Uterine smooth muscle cell (primary cell): ENCODE data around the gene B3GALT6. TPM values are rescaled to one million over a fixed set of nuclear protein-coding genes. Genes with fewer than 3 reads are reported as not detected.

Experiments
- total RNA-seq: library from RNA; depleted of rRNA; stranded (reverse); fragments of >200 nt; gene quantifications from 2 replicates; pipeline ENCODE4 v1.2.3, GENCODE V29; 2014

B3GALT6 gene
- total RNA-seq, result 32.0 and 35.1 TPM in 2 replicates

GRCh38 chr1:1232208-1232795 lies at the start of gene B3GALT6:
B3GALT6 (plus strand) TSS chr1:1232237; CDS start chr1:1232279, 42 bp downstream.

GRCh38 chr1:1206376-1206965 lies 25.6 kb upstream of the B3GALT6 start, which contains the start of gene TNFRSF18:
TNFRSF18 (minus strand) TSS chr1:1206592; CDS start chr1:1206571, 21 bp downstream.

GRCh38 chr1:1213345-1214265 lies 18.4 kb upstream of the B3GALT6 start, which contains the start of gene TNFRSF4:
TNFRSF4 (minus strand) TSS chr1:1214153; CDS start chr1:1214127, 26 bp downstream.

GRCh38 chr1:1231400-1232207 lies 433 bp upstream of the B3GALT6 start, which contains the start of gene SDF4:
SDF4 (minus strand) TSS chr1:1232001; CDS start chr1:1228772, 3,229 bp downstream.

GRCh38 chr1:1246577-1247340 lies 14.7 kb downstream of the B3GALT6 start, which contains the start of gene C1QTNF12:
C1QTNF12 (minus strand) TSS chr1:1246722; CDS start chr1:1246690, 32 bp downstream.

GRCh38 chr1:1273512-1274298 lies 41.7 kb downstream of the B3GALT6 start, which contains the start of gene UBE2J2:
UBE2J2 (minus strand) TSS chr1:1273854; CDS start chr1:1267992, 5,862 bp downstream.

Other genes starting within 250 kb of the B3GALT6 start
- gene HES4, start 232.1 kb upstream of the B3GALT6 start, total RNA-seq, result 2.0 and 3.7 TPM in 2 replicates
- gene ISG15, start 218.7 kb upstream of the B3GALT6 start, total RNA-seq, result 46.4 and 53.9 TPM in 2 replicates
- 35.2 and 54.7 TPM in 2 replicates for gene AGRN, start 212.1 kb upstream of the B3GALT6 start, total RNA-seq
- gene RNF223, start 157.9 kb upstream of the B3GALT6 start, total RNA-seq, result not detected in 2 replicates
- 6.2 and 10.2 TPM in 2 replicates for gene C1orf159, start 116.1 kb upstream of the B3GALT6 start, total RNA-seq
- gene TTLL10, start 58.4 kb upstream of the B3GALT6 start, total RNA-seq, result 0.12 TPM in 1 of 2 replicates, not detected in the other
- gene TNFRSF18, start 25.6 kb upstream of the B3GALT6 start, total RNA-seq, result 0.12 TPM in 1 of 2 replicates, not detected in the other
- gene TNFRSF4, start 18.1 kb upstream of the B3GALT6 start, total RNA-seq, result 0.12 TPM in 1 of 2 replicates, not detected in the other
- 100 and 158 TPM in 2 replicates for gene SDF4, start 236 bp upstream of the B3GALT6 start, total RNA-seq
- gene C1QTNF12, start 14.5 kb downstream of the B3GALT6 start, total RNA-seq, result 1.1 and 2.0 TPM in 2 replicates
- 37.2 and 51.7 TPM in 2 replicates for gene UBE2J2, start 41.6 kb downstream of the B3GALT6 start, total RNA-seq
- 0.89 and 1.7 TPM in 2 replicates for gene SCNN1D, start 48.2 kb downstream of the B3GALT6 start, total RNA-seq
- 38.2 and 64.0 TPM in 2 replicates for gene ACAP3, start 75.7 kb downstream of the B3GALT6 start, total RNA-seq
- gene PUSL1, start 76.4 kb downstream of the B3GALT6 start, total RNA-seq, result 15.0 and 24.8 TPM in 2 replicates
- 56.2 and 67.3 TPM in 2 replicates for gene INTS11, start 92.4 kb downstream of the B3GALT6 start, total RNA-seq
- gene CPTP, start 92.6 kb downstream of the B3GALT6 start, total RNA-seq, result 10.3 and 10.5 TPM in 2 replicates
- 0.11 and 0.12 TPM in 2 replicates for gene TAS1R3, start 99.0 kb downstream of the B3GALT6 start, total RNA-seq
- 133 and 150 TPM in 2 replicates for gene DVL1, start 117.2 kb downstream of the B3GALT6 start, total RNA-seq
- 203 and 230 TPM in 2 replicates for gene MXRA8, start 126.3 kb downstream of the B3GALT6 start, total RNA-seq
- gene AURKAIP1, start 143.0 kb downstream of the B3GALT6 start, total RNA-seq, result 94.9 and 118 TPM in 2 replicates
- gene CCNL2, start 167.1 kb downstream of the B3GALT6 start, total RNA-seq, result 125 and 147 TPM in 2 replicates
- 72.1 and 100 TPM in 2 replicates for gene MRPL20, start 175.1 kb downstream of the B3GALT6 start, total RNA-seq
- gene ANKRD65, start 189.0 kb downstream of the B3GALT6 start, total RNA-seq, result 0.77 and 0.87 TPM in 2 replicates
- gene VWA1, start 203.5 kb downstream of the B3GALT6 start, total RNA-seq, result 3.2 and 5.1 TPM in 2 replicates
- gene ATAD3C, start 217.5 kb downstream of the B3GALT6 start, total RNA-seq, result 0.50 TPM in 1 of 2 replicates, not detected in the other
- 16.9 and 35.3 TPM in 2 replicates for gene ATAD3B, start 239.5 kb downstream of the B3GALT6 start, total RNA-seq